ENCODE data around the gene DCAF7.

DCAF7 gene

GRCh38 chr17:63528183-63528582, 22.1 kb upstream of the DCAF7 start:
- Histone ChIP-seq H3K4me1 (ENCODE audit: control insufficient read depth in 1 of 2, insufficient read depth in 2 of 2, low read length in 2 of 2) (peaks cover 0 to 5% of the 10 kb centered on the region in 2 donors), H3K27ac (ENCODE audit: low read length) (no peak overlapping the region), H3K27me3 (ENCODE audit: low read depth, low read length) (no peaks in the 10 kb centered on the region), H3K9me3 (ENCODE audit: control insufficient read depth in 1 of 2, low read length in 2 of 2) (no peaks in the 10 kb centered on the region), H3K36me3 (ENCODE audit: control insufficient read depth in 1 of 2, insufficient read depth in 2 of 2, low read length in 2 of 2) (no peaks in the 10 kb centered on the region), H3K4me3 (ENCODE audit: low read depth in 1 of 2, low read length in 2 of 2) (no peak overlapping the region)

- Histone ChIP-seq H3K27ac (ENCODE audit: low read length) (no peak overlapping the region), H3K36me3 (ENCODE audit: control insufficient read depth in 1 of 2, insufficient read depth in 2 of 2, low read length in 2 of 2) (no peaks in the 10 kb centered on the region), H3K4me1 (ENCODE audit: control insufficient read depth in 1 of 2, insufficient read depth in 2 of 2, low read length in 2 of 2) (no peaks in the 10 kb centered on the region), H3K9me3 (ENCODE audit: control insufficient read depth in 1 of 2, low read length in 2 of 2) (no peaks in the 10 kb centered on the region), H3K4me3 (ENCODE audit: low read depth in 1 of 2, low read length in 2 of 2) (no peak overlapping the region), H3K27me3 (ENCODE audit: low read depth, low read length) (no peaks in the 10 kb centered on the region)
These were observed 20.3 kb upstream of the DCAF7 start for GRCh38 chr17:63529711-63530556.

DNA sequence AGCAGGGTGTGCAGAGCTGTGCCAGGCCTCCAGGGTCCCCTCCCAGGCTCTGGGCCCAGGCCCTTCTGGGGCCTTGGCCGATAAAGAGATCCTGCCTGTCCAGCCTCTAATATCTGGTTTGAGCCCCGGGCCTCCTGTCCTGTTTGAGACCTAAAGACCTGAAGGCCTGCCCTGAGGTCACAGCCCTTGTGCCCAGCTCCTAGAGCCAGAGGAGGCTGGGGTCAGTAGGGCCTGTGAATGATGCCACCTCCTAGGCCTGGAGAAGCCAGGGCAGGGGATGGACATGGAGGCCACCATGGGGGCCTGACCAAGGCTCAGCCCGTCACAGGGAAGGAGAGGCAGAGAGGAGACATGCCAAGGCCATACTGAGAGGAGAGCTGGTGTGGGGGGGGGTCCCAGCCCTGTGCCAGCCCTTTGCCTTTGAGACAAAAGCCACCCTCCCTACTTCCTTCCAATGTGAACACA, 19.7 kb upstream of the DCAF7 start:
- no peak overlapping the region for H3K4me3 ChIP-seq (ENCODE audit: low read depth in 1 of 2, low read length in 2 of 2)
- H3K36me3 ChIP-seq (ENCODE audit: control insufficient read depth in 1 of 2, insufficient read depth in 2 of 2, low read length in 2 of 2): no peaks in the 10 kb centered on the region
- H3K4me1 ChIP-seq (ENCODE audit: control insufficient read depth in 1 of 2, insufficient read depth in 2 of 2, low read length in 2 of 2): no peaks in the 10 kb centered on the region
- no peaks in the 10 kb centered on the region for H3K27me3 ChIP-seq (ENCODE audit: low read depth, low read length)
- H3K9me3 ChIP-seq (ENCODE audit: control insufficient read depth in 1 of 2, low read length in 2 of 2): no peaks in the 10 kb centered on the region
- H3K27ac ChIP-seq (ENCODE audit: low read length): no peak overlapping the region

DNA sequence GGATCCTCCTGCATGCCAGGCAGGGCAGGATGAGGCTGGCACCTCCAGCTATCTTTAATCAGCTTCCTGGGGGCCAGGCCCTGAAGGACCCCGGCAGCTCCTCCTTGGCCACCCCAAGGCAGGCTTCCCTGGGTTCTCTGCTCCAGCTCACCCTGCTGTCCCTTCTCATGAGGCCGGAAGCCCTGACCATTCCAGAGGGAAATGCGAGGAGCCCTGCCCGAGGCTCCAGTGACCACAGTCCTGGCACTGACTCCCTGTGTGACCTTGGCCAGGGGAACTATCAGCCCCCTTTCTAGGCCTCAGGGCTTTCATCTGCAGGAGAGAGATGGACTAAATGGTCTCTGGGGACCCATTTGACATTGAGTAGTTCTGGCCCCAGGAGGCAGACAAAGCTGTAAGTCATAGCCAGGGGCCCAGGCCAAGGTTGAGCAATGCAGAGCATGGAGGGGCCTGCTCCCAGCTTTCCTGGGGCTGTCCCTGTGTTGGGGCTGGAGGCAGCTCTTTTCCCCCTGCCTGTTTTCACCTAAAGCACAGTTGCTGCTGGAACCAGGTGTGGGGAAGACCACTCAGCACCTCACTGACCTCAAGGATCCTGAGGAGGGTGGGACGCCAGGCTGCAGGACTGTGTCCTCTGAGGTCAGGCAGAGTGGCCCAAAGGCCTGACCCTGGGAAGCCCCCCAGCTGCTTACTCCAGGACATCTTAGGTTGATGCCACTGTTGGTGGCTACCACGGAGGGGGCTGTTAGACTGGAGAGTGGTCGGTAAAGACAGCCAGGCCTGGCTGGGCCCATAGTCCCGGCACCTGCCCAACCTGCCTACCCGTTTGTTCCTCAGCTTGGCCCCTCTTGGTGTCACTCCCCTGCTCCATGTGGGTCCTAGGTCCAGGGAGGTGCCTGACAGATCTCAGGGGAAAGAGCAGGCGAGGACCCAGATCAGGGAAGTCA, 19.0 kb upstream of the DCAF7 start:
- Histone ChIP-seq H3K9me3 (ENCODE audit: control insufficient read depth in 1 of 2, low read length in 2 of 2) (no peaks in the 10 kb centered on the region), H3K27ac (ENCODE audit: low read length) (no peak overlapping the region)

DNA sequence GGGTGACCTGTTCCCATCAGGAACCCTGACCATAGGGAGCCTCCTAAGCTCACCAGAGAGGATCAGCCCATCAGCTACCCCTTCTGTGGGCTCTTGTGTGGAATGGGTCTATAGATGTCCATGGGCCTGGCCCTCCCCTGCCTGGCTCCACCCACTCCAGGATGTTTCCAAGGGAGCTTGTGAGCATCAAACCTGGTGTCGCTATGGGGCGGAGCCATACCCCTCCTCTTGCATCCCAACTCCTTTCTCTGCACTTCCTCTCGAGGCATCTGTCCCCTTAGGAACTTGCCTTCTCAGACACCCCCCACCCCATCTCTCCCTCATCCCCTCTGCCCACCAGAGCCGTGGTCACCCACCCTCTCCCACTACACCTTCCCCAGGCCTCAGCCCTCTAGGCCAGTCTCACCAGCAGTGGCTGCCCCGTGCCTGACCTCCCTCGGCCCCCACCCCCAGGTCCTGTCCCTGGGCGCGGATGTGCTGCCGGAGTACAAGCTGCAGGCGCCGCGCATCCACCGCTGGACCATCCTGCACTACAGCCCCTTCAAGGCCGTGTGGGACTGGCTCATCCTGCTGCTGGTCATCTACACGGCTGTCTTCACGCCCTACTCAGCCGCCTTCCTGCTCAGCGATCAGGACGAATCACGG, 16.7 kb upstream of the DCAF7 start:
- Histone ChIP-seq H3K27ac (ENCODE audit: low read length) (no peak overlapping the region), H3K4me3 (ENCODE audit: low read depth in 1 of 2, low read length in 2 of 2) (no peak overlapping the region), H3K36me3 (ENCODE audit: control insufficient read depth in 1 of 2, insufficient read depth in 2 of 2, low read length in 2 of 2) (no peaks in the 10 kb centered on the region), H3K27me3 (ENCODE audit: low read depth, low read length) (peaks cover 3% of the 10 kb centered on the region), H3K4me1 (ENCODE audit: control insufficient read depth in 1 of 2, insufficient read depth in 2 of 2, low read length in 2 of 2) (peaks cover 0 to 9% of the 10 kb centered on the region in 2 donors), H3K9me3 (ENCODE audit: control insufficient read depth in 1 of 2, low read length in 2 of 2) (no peaks in the 10 kb centered on the region)

More for the DNA sequence above, 19.0 kb upstream of the DCAF7 start:
- Histone ChIP-seq H3K4me3 (ENCODE audit: low read depth in 1 of 2, low read length in 2 of 2) (no peak overlapping the region), H3K36me3 (ENCODE audit: control insufficient read depth in 1 of 2, insufficient read depth in 2 of 2, low read length in 2 of 2) (no peaks in the 10 kb centered on the region), H3K4me1 (ENCODE audit: control insufficient read depth in 1 of 2, insufficient read depth in 2 of 2, low read length in 2 of 2) (no peaks in the 10 kb centered on the region), H3K27me3 (ENCODE audit: low read depth, low read length) (no peaks in the 10 kb centered on the region)

DNA sequence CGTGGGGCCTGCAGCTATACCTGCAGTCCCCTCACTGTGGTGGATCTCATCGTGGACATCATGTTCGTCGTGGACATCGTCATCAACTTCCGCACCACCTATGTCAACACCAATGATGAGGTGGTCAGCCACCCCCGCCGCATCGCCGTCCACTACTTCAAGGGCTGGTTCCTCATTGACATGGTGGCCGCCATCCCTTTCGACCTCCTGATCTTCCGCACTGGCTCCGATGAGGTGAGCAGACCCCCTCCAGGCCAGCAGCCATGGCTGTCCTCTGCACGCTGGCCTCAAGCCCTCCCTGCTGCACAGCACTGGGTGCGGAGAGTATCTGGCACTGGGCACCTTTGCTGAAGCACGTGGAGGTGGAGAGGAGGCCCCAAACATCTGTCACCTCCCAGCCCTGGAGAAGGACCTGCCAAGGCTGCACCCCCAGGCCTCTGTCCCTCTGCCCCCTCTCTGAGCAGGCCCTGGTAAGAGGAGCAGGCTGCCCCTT, 16.2 kb upstream of the DCAF7 start:
- H3K27me3 ChIP-seq (ENCODE audit: low read depth, low read length): peaks cover 9% of the 10 kb centered on the region
- no peaks in the 10 kb centered on the region for H3K36me3 ChIP-seq (ENCODE audit: control insufficient read depth in 1 of 2, insufficient read depth in 2 of 2, low read length in 2 of 2)
- no peaks in the 10 kb centered on the region for H3K9me3 ChIP-seq (ENCODE audit: control insufficient read depth in 1 of 2, low read length in 2 of 2)
- H3K4me3 ChIP-seq (ENCODE audit: low read depth in 1 of 2, low read length in 2 of 2): no peak overlapping the region
- H3K4me1 ChIP-seq (ENCODE audit: control insufficient read depth in 1 of 2, insufficient read depth in 2 of 2, low read length in 2 of 2): peaks cover 0 to 10% of the 10 kb centered on the region in 2 donors
- H3K27ac ChIP-seq (ENCODE audit: low read length): no peak overlapping the region

- no peaks in the 10 kb centered on the region for H3K9me3 ChIP-seq (ENCODE audit: control insufficient read depth in 1 of 2, low read length in 2 of 2)
- H3K27ac ChIP-seq (ENCODE audit: low read length): no peak overlapping the region
- peaks cover 17% of the 10 kb centered on the region for H3K27me3 ChIP-seq (ENCODE audit: low read depth, low read length)
- peaks cover 0 to 10% of the 10 kb centered on the region in 2 donors for H3K4me1 ChIP-seq (ENCODE audit: control insufficient read depth in 1 of 2, insufficient read depth in 2 of 2, low read length in 2 of 2)
- H3K36me3 ChIP-seq (ENCODE audit: control insufficient read depth in 1 of 2, insufficient read depth in 2 of 2, low read length in 2 of 2): no peaks in the 10 kb centered on the region
- no peak overlapping the region for H3K4me3 ChIP-seq (ENCODE audit: low read depth in 1 of 2, low read length in 2 of 2)
These were observed 15.3 kb upstream of the DCAF7 start for GRCh38 chr17:63534816-63535455.

DNA sequence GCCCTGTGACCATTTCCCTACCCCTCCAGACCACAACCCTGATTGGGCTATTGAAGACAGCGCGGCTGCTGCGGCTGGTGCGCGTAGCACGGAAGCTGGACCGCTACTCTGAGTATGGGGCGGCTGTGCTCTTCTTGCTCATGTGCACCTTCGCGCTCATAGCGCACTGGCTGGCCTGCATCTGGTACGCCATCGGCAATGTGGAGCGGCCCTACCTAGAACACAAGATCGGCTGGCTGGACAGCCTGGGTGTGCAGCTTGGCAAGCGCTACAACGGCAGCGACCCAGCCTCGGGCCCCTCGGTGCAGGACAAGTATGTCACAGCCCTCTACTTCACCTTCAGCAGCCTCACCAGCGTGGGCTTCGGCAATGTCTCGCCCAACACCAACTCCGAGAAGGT, 14.6 kb upstream of the DCAF7 start:
- Histone ChIP-seq H3K27me3 (ENCODE audit: low read depth, low read length) (peaks cover 17% of the 10 kb centered on the region), H3K4me3 (ENCODE audit: low read depth in 1 of 2, low read length in 2 of 2) (no peak overlapping the region), H3K4me1 (ENCODE audit: control insufficient read depth in 1 of 2, insufficient read depth in 2 of 2, low read length in 2 of 2) (peaks cover 0 to 10% of the 10 kb centered on the region in 2 donors), H3K27ac (ENCODE audit: low read length) (no peak overlapping the region), H3K36me3 (ENCODE audit: control insufficient read depth in 1 of 2, insufficient read depth in 2 of 2, low read length in 2 of 2) (no peaks in the 10 kb centered on the region), H3K9me3 (ENCODE audit: control insufficient read depth in 1 of 2, low read length in 2 of 2) (no peaks in the 10 kb centered on the region)

DNA sequence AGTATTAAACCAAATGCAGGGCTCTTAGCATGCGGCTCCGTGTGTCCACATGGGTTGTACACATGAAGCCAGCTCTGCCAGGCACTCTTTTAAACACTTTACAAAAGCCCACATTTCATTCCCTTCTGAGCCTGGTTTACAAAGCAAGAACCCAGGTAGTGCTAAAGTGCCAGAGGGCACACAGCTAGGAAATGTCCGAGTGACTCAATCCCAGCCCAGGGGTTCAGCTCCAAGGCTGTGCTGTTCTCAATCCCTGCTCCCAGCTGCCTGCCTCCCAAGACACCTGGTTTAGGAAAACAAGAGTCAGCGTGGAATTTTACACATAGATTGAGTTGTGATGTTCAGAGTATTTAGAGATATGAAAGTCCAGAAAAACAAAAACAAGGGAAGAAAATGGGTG, 13.3 kb upstream of the DCAF7 start:
- H3K4me1 ChIP-seq (ENCODE audit: control insufficient read depth in 1 of 2, insufficient read depth in 2 of 2, low read length in 2 of 2): peaks cover 0 to 10% of the 10 kb centered on the region in 2 donors
- no peaks in the 10 kb centered on the region for H3K36me3 ChIP-seq (ENCODE audit: control insufficient read depth in 1 of 2, insufficient read depth in 2 of 2, low read length in 2 of 2)
- no peak overlapping the region for H3K27ac ChIP-seq (ENCODE audit: low read length)
- no peak overlapping the region for H3K4me3 ChIP-seq (ENCODE audit: low read depth in 1 of 2, low read length in 2 of 2)
- no peaks in the 10 kb centered on the region for H3K9me3 ChIP-seq (ENCODE audit: control insufficient read depth in 1 of 2, low read length in 2 of 2)
- peaks cover 17% of the 10 kb centered on the region for H3K27me3 ChIP-seq (ENCODE audit: low read depth, low read length)

- Histone ChIP-seq H3K36me3 (ENCODE audit: control insufficient read depth in 1 of 2, insufficient read depth in 2 of 2, low read length in 2 of 2) (no peaks in the 10 kb centered on the region), H3K4me3 (ENCODE audit: low read depth in 1 of 2, low read length in 2 of 2) (peak overlapping the region in 1 of 2 donors; percentile 39), H3K27me3 (ENCODE audit: low read depth, low read length) (peaks cover 17% of the 10 kb centered on the region), H3K27ac (ENCODE audit: low read length) (no peak overlapping the region), H3K9me3 (ENCODE audit: control insufficient read depth in 1 of 2, low read length in 2 of 2) (no peaks in the 10 kb centered on the region), H3K4me1 (ENCODE audit: control insufficient read depth in 1 of 2, insufficient read depth in 2 of 2, low read length in 2 of 2) (peaks cover 0 to 10% of the 10 kb centered on the region in 2 donors)
These were observed 12.1 kb upstream of the DCAF7 start for GRCh38 chr17:63537991-63538692.

Data from muscle layer of duodenum (tissue), 2 donors.